Natural killer cell (primary cell): ENCODE measurements around the gene ANK3. TPM values are rescaled to one million over a fixed set of nuclear protein-coding genes. Genes with fewer than 3 reads are reported as not detected.

Source experiments
- ATAC-seq, 3 donors: fragments of 150-1000 bp in 2 of 3; fragments of 200-7000 bp in 1 of 3; cut with Tn5 transposase; 1 replicate in 1 of 3; 2 replicates in 2 of 3; pipeline ENCODE4 v1.10.0; 2021; ENCODE audit warnings: mild to moderate bottlenecking in 2 of 3, moderate library complexity in 2 of 3
- DNase-seq, 2 donors: peaks; one replicate each; pipeline versions ENCODE4 v3.0.0 to v3.0.0-alpha.2; 2013 to 2021; ENCODE audit warnings: mixed read lengths in 1 of 2
- H3K27ac ChIP-seq: one replicate; pipeline ENCODE4 v1.5.1; 2013; ENCODE audit warnings: mild to moderate bottlenecking, low read length
- H3K27me3 ChIP-seq: one replicate; pipeline ENCODE4 v1.6.1; 2013; ENCODE audit warnings: low read length; ENCODE audit not compliant: control insufficient read depth, insufficient read depth
- H3K36me3 ChIP-seq: one replicate; pipeline ENCODE4 v1.6.1; 2013; ENCODE audit warnings: low read length; ENCODE audit not compliant: control insufficient read depth, insufficient read depth
- H3K4me1 ChIP-seq: one replicate; pipeline ENCODE4 v1.6.1; 2013; ENCODE audit warnings: low read length; ENCODE audit not compliant: control insufficient read depth, insufficient read depth
- H3K4me3 ChIP-seq: one replicate; pipeline ENCODE4 v1.5.1; 2013; ENCODE audit warnings: low read length
- H3K9me3 ChIP-seq: one replicate; pipeline ENCODE4 v1.6.1; 2013; ENCODE audit warnings: low read length; ENCODE audit not compliant: control insufficient read depth, insufficient read depth
- H3K27ac Mint-ChIP-seq, 2 donors: one replicate each; pipeline ENCODE4 v1.8.0; 2022; ENCODE audit warnings: mild to moderate bottlenecking in 2 of 2, mixed read lengths in 2 of 2, moderate library complexity in 1 of 2
- H3K27me3 Mint-ChIP-seq, 2 donors: one replicate each; pipeline ENCODE4 v1.8.0; 2022; ENCODE audit warnings: low read depth in 2 of 2, mixed read lengths in 2 of 2
- H3K36me3 Mint-ChIP-seq: one replicate; pipeline ENCODE4 v1.8.0; 2022; ENCODE audit warnings: mixed read lengths
- H3K4me1 Mint-ChIP-seq, 2 donors: one replicate each; pipeline ENCODE4 v1.8.0; 2022; ENCODE audit warnings: mixed read lengths in 2 of 2
- H3K4me3 Mint-ChIP-seq: one replicate; pipeline ENCODE4 v1.8.0; 2022; ENCODE audit warnings: mild to moderate bottlenecking, moderate library complexity, mixed read lengths
- H3K9me3 Mint-ChIP-seq, 2 donors: one replicate each; pipeline ENCODE4 v1.8.0; 2022; ENCODE audit warnings: mixed read lengths in 2 of 2
- WGBS: methylation state at CpG from one replicate; pipeline ENCODE4 v1.1.7; 2013; ENCODE audit warnings: missing lambda C conversion rate; ENCODE audit not compliant: insufficient coverage; 5-methylcytosine and 5-hydroxymethylcytosine counted together
- intact Hi-C: fragments of 100-400 bp; cut with micrococcal nuclease; formaldehyde crosslinking; loops from one replicate; pipeline ENCODE4 v1.14.2; 2022
- total RNA-seq, 4 donors: library from RNA; stranded (reverse); fragments of 120-200 nt in 1 of 4; gene quantifications; one replicate each; pipeline versions ENCODE4 v1.2.3 to v1.2.4, GENCODE V29; 2013 to 2022
- TF ChIP-seq, protein P1 (sequence below): fragments of 200-600 bp; IDR thresholded peaks from one replicate; pipeline ENCODE4 v1.8.0; 2022; ENCODE audit warnings: antibody characterized with exemption

Gene ANK3
- total RNA-seq, 3 donors from 2014 or later (not counting 1 experiment from before 2014, with no cell fraction given), result 4.4 to 12.9 (median 11.4) TPM

DNA sequence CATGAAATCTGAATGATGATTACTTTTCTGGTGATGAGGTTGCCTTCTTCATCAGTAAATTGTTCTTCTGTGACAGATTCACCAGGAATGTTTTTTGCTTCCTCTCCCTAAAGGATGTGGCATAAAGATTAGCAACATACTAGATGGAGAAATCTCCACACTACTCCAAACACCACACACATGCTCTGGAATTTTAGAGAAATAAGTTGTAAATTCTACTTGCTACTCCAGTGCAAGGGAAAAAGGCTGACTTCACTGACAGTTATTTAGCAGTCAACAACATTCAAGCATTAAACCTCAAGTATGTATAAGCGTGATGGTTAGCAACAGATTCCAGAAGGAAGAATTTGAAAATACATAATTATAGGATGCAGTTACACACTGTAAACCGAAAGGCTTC is 345.4 kb downstream of the ANK3 start:
- no peaks in the 10 kb centered on the region for H3K36me3 Mint-ChIP-seq
- WGBS, result 85% methylated on average over 1 of the region's 2 CpGs
- Histone ChIP-seq H3K27ac (no peak overlapping the region), H3K4me3 (no peak overlapping the region), H3K9me3 (no peaks in the 10 kb centered on the region), H3K36me3 (no peaks in the 10 kb centered on the region), H3K4me1 (no peaks in the 10 kb centered on the region), H3K27me3 (no peaks in the 10 kb centered on the region)
- H3K4me1 Mint-ChIP-seq, result no peaks in the 10 kb centered on the region
- no peaks in the 10 kb centered on the region for H3K27me3 Mint-ChIP-seq
- no peak overlapping the region for H3K27ac Mint-ChIP-seq
- DNase-seq (no peak), ATAC-seq (no peak)
- TF ChIP-seq, protein P1, sequence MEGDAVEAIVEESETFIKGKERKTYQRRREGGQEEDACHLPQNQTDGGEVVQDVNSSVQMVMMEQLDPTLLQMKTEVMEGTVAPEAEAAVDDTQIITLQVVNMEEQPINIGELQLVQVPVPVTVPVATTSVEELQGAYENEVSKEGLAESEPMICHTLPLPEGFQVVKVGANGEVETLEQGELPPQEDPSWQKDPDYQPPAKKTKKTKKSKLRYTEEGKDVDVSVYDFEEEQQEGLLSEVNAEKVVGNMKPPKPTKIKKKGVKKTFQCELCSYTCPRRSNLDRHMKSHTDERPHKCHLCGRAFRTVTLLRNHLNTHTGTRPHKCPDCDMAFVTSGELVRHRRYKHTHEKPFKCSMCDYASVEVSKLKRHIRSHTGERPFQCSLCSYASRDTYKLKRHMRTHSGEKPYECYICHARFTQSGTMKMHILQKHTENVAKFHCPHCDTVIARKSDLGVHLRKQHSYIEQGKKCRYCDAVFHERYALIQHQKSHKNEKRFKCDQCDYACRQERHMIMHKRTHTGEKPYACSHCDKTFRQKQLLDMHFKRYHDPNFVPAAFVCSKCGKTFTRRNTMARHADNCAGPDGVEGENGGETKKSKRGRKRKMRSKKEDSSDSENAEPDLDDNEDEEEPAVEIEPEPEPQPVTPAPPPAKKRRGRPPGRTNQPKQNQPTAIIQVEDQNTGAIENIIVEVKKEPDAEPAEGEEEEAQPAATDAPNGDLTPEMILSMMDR, result no peak
- intact Hi-C loops, result no loop called here
- H3K4me3 Mint-ChIP-seq, result no peak overlapping the region
- H3K9me3 Mint-ChIP-seq, result no peaks in the 10 kb centered on the region

DNA sequence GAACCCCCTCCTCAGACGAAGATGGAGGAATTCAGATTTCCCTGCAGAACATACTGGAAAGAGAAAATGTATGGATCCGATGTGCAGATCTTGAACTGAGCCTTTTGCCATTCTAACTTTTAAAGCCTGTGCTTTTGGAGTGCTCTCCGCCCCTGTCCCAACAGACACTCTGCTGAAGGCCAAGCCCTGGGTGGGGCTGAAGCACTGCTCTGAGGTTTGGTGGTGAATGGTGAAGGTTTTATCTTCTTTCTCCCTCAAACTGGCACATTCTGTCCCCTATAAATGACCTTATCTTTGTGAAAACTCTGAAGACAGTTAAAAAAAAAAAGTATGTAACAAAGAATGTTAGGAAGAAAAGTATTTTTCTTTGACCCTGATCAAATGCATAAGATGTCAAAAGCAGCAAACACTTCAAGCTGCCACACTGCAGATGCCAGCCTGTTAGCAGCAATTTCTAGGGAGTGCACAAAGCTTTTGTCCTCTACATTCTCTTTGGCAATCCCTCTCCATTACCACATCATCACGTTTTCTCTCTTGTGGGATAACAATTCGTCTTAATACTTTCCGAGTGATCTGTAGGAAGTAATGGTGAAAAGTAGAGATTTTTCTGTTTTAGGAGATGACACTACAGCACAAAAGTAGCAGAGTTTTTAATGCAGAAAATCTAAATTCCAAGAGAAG is 346.0 kb downstream of the ANK3 start:
- Histone ChIP-seq H3K9me3 (no peaks in the 10 kb centered on the region), H3K36me3 (no peaks in the 10 kb centered on the region), H3K27me3 (no peaks in the 10 kb centered on the region), H3K27ac (no peak overlapping the region), H3K4me1 (no peaks in the 10 kb centered on the region), H3K4me3 (no peak overlapping the region)
- Mint-ChIP-seq H3K36me3 (no peaks in the 10 kb centered on the region), H3K9me3 (no peaks in the 10 kb centered on the region), H3K4me1 (no peaks in the 10 kb centered on the region), H3K27me3 (no peaks in the 10 kb centered on the region), H3K4me3 (no peak overlapping the region), H3K27ac (no peak overlapping the region)
- TF ChIP-seq, protein P1, result no peak
- WGBS, result 88% methylated on average over 5 of the region's 6 CpGs
- DNase-seq, result no peak
- intact Hi-C loops, result no loop called here
- no peak for ATAC-seq

DNA sequence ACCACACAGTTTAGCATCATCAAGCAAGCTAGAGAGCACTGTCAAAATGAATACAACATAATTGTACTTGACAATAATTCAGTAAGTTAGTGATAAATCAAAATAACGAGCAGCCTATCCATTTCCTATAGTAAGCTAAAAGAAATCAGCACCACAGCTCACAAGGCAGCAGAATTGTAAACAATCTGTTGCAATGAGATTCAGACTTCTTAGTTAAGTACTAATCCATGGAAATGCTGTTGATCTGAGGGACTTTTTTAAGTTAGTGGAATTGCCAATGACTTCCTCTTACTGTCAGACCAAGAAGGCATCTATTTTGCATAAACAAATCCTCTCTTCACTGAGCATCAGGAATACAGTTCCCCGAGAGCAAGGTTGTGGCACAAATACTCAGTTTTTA is 346.8 kb downstream of the ANK3 start:
- Histone ChIP-seq H3K9me3 (no peaks in the 10 kb centered on the region), H3K27ac (no peak overlapping the region), H3K4me3 (no peak overlapping the region), H3K36me3 (no peaks in the 10 kb centered on the region), H3K27me3 (no peaks in the 10 kb centered on the region), H3K4me1 (no peaks in the 10 kb centered on the region)
- DNase-seq (no peak), ATAC-seq (no peak)
- 73% methylated on average over 1 of the region's 2 CpGs for WGBS
- Mint-ChIP-seq H3K4me1 (no peaks in the 10 kb centered on the region), H3K27ac (no peak overlapping the region), H3K36me3 (no peaks in the 10 kb centered on the region), H3K4me3 (no peak overlapping the region), H3K9me3 (no peaks in the 10 kb centered on the region), H3K27me3 (no peaks in the 10 kb centered on the region)
- TF ChIP-seq, protein P1, result no peak
- intact Hi-C loops, result no loop called here

DNA sequence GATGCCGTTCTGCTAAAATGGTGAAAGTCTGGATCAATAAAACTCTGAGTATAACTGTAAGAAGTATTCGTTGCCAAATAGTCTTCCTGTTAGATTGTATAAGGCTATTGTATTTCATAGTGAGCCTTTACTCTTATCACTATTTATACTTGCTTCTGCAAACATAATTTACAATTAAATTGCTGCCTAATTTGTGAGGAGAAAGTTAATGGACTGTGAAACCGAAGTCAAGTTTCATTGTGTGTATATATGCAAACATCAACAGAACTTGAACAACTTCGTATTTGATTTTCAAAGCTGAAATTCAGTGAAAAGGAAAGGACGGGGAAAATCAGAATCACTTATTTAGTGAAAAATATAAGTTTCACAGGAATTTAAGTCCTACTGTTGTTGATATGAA is 347.4 kb downstream of the ANK3 start:
- Mint-ChIP-seq H3K4me1 (no peaks in the 10 kb centered on the region), H3K27ac (no peak overlapping the region), H3K27me3 (no peaks in the 10 kb centered on the region), H3K36me3 (no peaks in the 10 kb centered on the region), H3K9me3 (no peaks in the 10 kb centered on the region), H3K4me3 (no peak overlapping the region)
- intact Hi-C loops, result no loop called here
- H3K27me3 ChIP-seq, result no peaks in the 10 kb centered on the region
- no peak for ATAC-seq
- H3K27ac ChIP-seq, result no peak overlapping the region
- WGBS, result 89% methylated on average over 3 of the region's 5 CpGs
- DNase-seq, result no peak
- TF ChIP-seq, protein P1, result no peak
- no peaks in the 10 kb centered on the region for H3K36me3 ChIP-seq
- H3K4me1 ChIP-seq, result no peaks in the 10 kb centered on the region
- no peaks in the 10 kb centered on the region for H3K9me3 ChIP-seq
- no peak overlapping the region for H3K4me3 ChIP-seq
